Bronchial epithelial cell (primary cell): ENCODE data around the gene POC1A. TPM values are rescaled to one million over a fixed set of nuclear protein-coding genes. Genes with fewer than 3 reads are reported as not detected.

Experiments used
- DNase-seq: peaks from one replicate; pipeline ENCODE4 v3.0.0-alpha.2; 2010; ENCODE audit warnings: low read depth
- FAIRE-seq: peaks from 2 replicates; lab custom pipeline; 2011; peaks lifted over from hg19 to GRCh38; lab: Jason Lieb, UNC
- H3K27me3 ChIP-seq: 2 replicates; pipeline ENCODE4 v1.5.1; 2011; ENCODE audit warnings: low read length; ENCODE audit not compliant: control insufficient read depth, insufficient read depth
- H3K36me3 ChIP-seq: 2 replicates; pipeline ENCODE4 v1.5.1; 2011; ENCODE audit warnings: low read length; ENCODE audit not compliant: control insufficient read depth, insufficient read depth
- H3K4me3 ChIP-seq: 2 replicates; pipeline ENCODE4 v1.5.1; 2011; ENCODE audit warnings: mild to moderate bottlenecking, low read depth, low read length, control low read depth
- total RNA-seq: library from RNA; depleted of rRNA; stranded (reverse); fragments of >200 nt; gene quantifications from 2 replicates; pipeline ENCODE4 v1.2.1, GENCODE V29; 2014
- TF ChIP-seq, protein P1 (sequence below): IDR thresholded peaks from 2 replicates; pipeline ENCODE4 v1.5.1; 2011; ENCODE audit warnings: mild to moderate bottlenecking, moderate library complexity, low read length, control low read depth, inconsistent platforms; ENCODE audit not compliant: insufficient read depth, severe bottlenecking

POC1A gene
- total RNA-seq, 1 donor from 2014 or later = 1.8 TPM

DNA sequence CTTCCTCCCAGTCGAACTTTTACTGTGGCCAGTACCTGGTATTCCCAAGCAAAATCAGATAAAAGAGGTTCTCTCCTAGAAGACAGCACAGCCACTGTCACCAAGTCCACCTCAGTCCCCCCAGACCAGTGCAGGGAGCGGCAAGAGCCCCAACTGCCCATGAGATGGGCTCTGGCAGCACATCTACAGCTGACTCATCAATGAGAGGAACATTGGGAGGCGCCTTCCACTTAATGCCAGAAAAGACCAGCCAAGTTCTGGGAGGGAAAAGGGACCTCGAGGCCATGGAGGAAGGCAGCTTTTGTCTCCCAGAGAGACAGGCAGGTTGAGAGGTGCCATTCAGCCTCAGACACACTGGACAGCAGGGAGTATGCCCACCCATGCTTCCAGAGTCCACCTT, 28.2 kb downstream of the POC1A start:
- Histone ChIP-seq H3K4me3 (no peak overlapping the region), H3K27me3 (no peaks in the 10 kb centered on the region), H3K36me3 (no peaks in the 10 kb centered on the region)
- TF ChIP-seq, protein P1, sequence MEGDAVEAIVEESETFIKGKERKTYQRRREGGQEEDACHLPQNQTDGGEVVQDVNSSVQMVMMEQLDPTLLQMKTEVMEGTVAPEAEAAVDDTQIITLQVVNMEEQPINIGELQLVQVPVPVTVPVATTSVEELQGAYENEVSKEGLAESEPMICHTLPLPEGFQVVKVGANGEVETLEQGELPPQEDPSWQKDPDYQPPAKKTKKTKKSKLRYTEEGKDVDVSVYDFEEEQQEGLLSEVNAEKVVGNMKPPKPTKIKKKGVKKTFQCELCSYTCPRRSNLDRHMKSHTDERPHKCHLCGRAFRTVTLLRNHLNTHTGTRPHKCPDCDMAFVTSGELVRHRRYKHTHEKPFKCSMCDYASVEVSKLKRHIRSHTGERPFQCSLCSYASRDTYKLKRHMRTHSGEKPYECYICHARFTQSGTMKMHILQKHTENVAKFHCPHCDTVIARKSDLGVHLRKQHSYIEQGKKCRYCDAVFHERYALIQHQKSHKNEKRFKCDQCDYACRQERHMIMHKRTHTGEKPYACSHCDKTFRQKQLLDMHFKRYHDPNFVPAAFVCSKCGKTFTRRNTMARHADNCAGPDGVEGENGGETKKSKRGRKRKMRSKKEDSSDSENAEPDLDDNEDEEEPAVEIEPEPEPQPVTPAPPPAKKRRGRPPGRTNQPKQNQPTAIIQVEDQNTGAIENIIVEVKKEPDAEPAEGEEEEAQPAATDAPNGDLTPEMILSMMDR = no peak
- DNase-seq = no peak
- FAIRE-seq = no peak

DNA sequence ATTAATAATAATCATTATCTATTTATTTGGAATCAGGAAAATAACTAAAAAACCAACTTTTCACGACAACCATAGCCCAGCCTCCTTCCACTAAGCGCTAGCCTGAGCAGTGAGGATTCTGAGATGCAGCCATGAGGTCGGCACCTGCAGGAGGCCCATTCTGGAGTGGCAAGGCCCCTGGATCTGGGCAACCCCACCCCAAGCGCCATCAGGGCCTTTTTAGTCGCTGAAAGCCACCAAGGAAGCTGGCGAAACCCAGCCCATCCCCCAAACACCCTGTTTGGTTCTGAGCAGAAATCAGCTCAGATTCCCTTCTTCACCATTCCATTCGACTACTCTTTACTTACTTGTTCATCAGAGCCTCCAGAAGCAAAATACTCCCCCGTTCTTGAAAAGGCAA, 29.5 kb downstream of the POC1A start:
- DNase-seq (no peak), FAIRE-seq (no peak)
- H3K4me3 ChIP-seq = no peak overlapping the region
- no peaks in the 10 kb centered on the region for H3K36me3 ChIP-seq
- H3K27me3 ChIP-seq = no peaks in the 10 kb centered on the region
- TF ChIP-seq, protein P1 = no peak

DNA sequence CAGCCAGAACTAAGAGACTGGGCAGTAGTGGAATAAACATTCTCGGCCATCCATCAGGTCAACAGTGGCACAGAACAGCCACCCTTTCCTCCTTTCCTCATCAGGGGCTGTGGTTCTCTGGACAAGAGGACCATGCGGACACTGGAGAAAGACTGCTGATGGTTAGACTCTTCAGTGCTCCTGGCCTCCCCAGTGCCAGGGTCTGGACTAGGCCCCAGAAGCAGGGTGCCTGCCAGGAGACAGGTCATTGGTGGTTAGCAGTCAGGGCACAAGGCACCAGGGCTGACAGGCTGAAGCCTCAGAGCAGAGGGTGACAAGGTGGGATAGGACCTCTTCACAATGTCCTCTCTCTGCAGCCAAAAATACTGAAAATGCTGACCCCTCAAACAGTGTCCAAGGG, 30.1 kb downstream of the POC1A start:
- FAIRE-seq = peak; percentile 90
- DNase-seq = no peak
- Histone ChIP-seq H3K4me3 (no peak overlapping the region), H3K36me3 (no peaks in the 10 kb centered on the region), H3K27me3 (no peaks in the 10 kb centered on the region)
- TF ChIP-seq, protein P1 = no peak

DNA sequence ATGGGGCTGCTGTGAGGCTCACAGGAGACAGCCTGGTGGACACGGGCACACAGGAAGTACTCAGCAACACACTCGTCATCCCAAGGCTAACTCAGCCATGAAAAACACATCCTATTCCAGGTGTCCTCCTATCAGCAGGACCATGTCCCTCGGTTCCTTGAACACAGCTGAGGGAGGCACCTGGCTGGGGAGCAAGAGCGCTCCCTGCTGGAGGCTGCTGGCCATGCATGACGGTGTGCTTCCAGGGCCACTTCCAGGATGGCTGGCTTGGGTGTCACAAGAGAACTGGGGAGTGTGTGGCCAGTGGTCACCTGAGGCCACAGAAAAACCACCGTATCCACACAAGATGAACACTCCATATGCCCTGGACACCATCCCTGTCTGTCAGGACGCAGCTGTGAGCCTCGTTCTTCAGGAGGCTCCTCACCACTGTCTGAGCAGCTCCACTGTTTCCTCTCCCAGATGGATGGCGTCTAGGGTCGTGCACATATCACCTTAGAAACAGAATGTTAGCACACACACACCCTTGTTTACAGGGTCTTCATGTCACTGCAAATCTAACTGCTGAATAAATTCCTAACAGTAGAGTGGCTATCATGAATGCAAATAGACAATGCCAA, 31.0 kb downstream of the POC1A start:
- TF ChIP-seq, protein P1 = peak; percentile 99
- H3K36me3 ChIP-seq = no peaks in the 10 kb centered on the region
- FAIRE-seq (peak; percentile 98), DNase-seq (peak; percentile 79)
- H3K27me3 ChIP-seq = no peaks in the 10 kb centered on the region
- H3K4me3 ChIP-seq = no peak overlapping the region

DNA sequence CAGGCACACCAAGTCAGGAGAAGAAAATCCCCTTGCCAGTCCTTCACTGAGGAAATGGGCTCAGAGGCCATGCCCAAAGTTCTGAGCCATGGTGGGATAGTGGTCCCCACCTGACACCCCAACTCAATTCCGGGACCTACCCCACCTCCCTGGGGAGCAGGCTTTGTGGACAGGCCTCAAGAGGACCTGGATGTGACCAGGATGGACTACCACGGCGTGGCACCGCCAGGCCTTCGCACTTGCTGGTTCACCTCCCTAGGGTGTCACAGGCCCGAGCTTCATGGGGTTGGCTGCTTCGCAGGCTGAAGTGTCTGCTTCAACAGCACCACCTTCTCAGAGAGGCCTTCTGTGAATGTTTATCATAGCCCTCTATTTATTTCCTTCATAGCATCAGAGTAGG, 31.7 kb downstream of the POC1A start:
- Histone ChIP-seq H3K36me3 (no peaks in the 10 kb centered on the region), H3K27me3 (no peaks in the 10 kb centered on the region), H3K4me3 (no peak overlapping the region)
- DNase-seq (no peak), FAIRE-seq (no peak)
- TF ChIP-seq, protein P1 = no peak

DNA sequence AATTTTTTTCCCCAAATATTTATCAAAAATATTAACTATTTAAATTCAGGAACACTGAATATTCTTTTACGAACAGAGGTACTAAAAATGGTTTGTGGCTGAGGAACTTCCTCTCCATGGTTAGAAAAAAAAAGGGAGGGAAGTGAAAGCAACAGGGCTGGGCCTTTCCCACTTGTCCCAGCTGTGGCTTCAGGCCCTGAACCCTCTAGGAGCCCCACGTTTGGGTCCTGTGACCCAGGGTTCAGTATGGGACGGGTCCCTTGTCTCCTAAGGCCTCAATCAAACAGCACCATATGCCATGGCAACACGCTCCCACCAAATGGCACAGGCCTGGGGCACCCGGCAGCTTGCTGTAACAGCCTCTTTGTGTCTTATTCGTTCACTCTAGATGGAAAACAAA, 32.4 kb downstream of the POC1A start:
- no peaks in the 10 kb centered on the region for H3K36me3 ChIP-seq
- TF ChIP-seq, protein P1 = no peak
- FAIRE-seq (no peak), DNase-seq (no peak)
- H3K4me3 ChIP-seq = no peak overlapping the region
- no peaks in the 10 kb centered on the region for H3K27me3 ChIP-seq
